ENCODE data around the gene NBPF12.
"Not testable (repeated sequence)": the region's sequence is repeated elsewhere in the genome, so short reads cannot be mapped to it uniquely, and the experiment has no call there.

The NBPF12 gene

GRCh38 chr1:146987502-146987901, 49.4 kb downstream of the NBPF12 start:
- DNase-seq, result not testable (repeated sequence)

- not testable (repeated sequence) for DNase-seq
Measured at GRCh38 chr1:146989455-146989854, 51.3 kb downstream of the NBPF12 start.

DNA sequence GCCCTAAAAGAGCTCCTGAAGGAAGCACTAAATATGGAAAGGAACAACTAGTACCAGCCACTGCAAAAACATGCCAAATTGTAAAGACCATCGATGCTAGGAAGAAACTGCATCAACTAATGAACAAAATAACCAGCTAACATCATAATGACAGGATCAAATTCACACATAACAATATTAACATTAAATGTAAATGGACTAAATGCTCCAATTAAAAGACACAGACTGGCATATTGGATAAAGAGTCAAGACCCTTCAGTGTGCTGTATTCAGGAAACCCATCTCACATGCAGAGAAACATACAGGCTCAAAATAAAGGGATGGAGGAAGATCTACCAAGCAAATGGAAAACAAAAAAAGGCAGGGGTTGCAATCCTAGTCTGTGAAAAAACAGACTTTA, 70.4 kb downstream of the NBPF12 start:
- not testable (repeated sequence) for DNase-seq

- DNase-seq, result not testable (repeated sequence)
Measured at GRCh38 chr1:147026975-147027374, 88.9 kb downstream of the NBPF12 start.

DNA sequence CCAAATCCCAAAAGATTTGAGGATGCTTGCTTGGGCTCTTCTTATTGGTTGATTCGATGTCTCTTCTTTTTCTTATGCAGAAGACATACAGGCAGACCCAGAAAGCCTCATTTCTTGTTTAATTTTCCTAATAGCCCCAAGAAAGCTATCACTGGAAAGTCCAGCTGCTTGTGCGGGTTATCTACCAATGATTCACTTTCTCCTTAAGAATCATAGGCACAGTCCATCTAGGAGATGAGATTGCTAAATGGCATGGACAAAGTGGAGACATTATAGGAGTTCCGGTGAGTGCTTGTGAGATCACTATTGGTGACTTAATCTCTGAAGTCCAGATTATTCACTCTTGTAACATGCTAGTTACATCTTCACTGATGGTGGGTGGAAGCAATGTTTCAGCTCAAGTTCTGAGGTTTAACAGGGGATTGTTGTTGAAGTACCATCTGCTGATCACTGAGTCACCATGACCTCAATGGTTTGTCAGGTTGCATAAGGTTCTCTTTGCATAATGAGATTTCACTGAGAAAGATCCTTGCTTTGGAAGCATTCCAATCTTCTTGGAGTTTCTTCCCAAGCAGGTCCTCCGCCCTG, 92.0 kb downstream of the NBPF12 start:
- not testable (repeated sequence) for DNase-seq

DNA sequence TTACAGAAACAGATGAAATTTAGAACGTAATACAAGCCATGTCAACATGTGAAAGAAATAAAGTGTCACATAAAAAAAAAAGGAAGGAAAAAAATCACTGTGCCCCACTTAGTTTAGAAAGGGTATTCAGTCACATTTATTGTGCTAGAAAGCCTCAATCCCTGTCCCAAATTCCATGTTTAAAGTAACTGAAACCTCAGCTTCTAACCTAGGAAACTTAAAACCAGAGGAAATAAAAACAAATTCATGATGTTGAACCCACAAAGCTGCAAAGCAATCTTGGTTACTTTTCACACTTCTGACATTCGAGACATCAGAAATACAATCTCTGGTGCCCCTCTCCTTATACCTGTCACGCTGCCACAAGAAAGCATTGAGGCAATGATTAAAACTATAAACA, 101.8 kb downstream of the NBPF12 start:
- DNase-seq, result no peak

GRCh38 chr1:147042891-147043290, 104.8 kb downstream of the NBPF12 start:
- DNase-seq, result not testable (repeated sequence)

DNA sequence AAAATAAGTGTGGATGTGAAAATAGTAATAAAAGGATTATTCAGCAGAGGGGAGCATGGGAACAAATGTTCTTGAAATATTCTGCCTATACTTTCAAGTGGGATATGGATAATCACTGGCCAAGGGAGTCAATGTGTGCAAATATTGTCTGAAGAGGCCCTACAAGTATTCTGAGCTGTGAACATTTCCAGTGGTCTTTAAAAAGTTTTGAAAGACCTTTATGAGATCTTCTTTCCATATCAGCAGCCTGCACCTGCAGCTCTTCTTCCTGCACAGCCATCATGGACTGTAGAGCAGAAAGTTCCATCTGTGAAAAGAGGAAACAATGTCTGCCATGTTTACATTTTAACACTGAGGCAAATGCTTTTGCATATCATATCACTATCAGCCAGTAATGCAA, 106.4 kb downstream of the NBPF12 start:
- DNase-seq, result not testable (repeated sequence)

Measured in stimulated activated CD8-positive, alpha-beta memory T cell treated with anti-CD3 and anti-CD28 coated beads, Interleukin-4, amount 100 ng/mL, for 48 hours (primary cell).